H9 (cell line): Measurements from ENCODE around the gene OR10V1. TPM values are rescaled to one million over a fixed set of nuclear protein-coding genes. Genes with fewer than 3 reads are reported as not detected.

Source experiments
- DNase-seq: peaks from one replicate; pipeline ENCODE4 v3.0.0-alpha.2; 2017
- H2AFZ ChIP-seq: one replicate; pipeline ENCODE4 v1.6.1; 2013; ENCODE audit warnings: mild to moderate bottlenecking, low read length, control low read depth, moderate library complexity
- H2AK5ac ChIP-seq: 2 replicates; pipeline ENCODE4 v1.6.1; 2013; ENCODE audit warnings: low read length, control low read depth, mixed read lengths; ENCODE audit not compliant: insufficient read length
- H2BK120ac ChIP-seq: one replicate; pipeline ENCODE4 v1.6.1; 2013; ENCODE audit warnings: low read depth, mild to moderate bottlenecking, low read length, control low read depth, inconsistent platforms; ENCODE audit not compliant: poor library complexity, severe bottlenecking
- H2BK12ac ChIP-seq: 2 replicates; pipeline ENCODE4 v1.6.1; 2013; ENCODE audit warnings: low read length, control low read depth, mixed read lengths, low read depth; ENCODE audit not compliant: insufficient read length
- H2BK15ac ChIP-seq: 2 replicates; pipeline ENCODE4 v1.6.1; 2013; ENCODE audit warnings: low read depth, low read length, control low read depth
- H2BK20ac ChIP-seq: one replicate; pipeline ENCODE4 v1.6.1; 2013; ENCODE audit warnings: low read depth, mild to moderate bottlenecking, low read length, control low read depth, inconsistent platforms; ENCODE audit not compliant: poor library complexity, severe bottlenecking
- H2BK5ac ChIP-seq: 2 replicates; pipeline ENCODE4 v1.6.1; 2013; ENCODE audit warnings: low read length, control low read depth, mixed read lengths; ENCODE audit not compliant: insufficient read length
- H3K14ac ChIP-seq: 2 replicates; pipeline ENCODE4 v1.6.1; 2013; ENCODE audit warnings: low read length, control low read depth; ENCODE audit not compliant: insufficient read depth
- H3K18ac ChIP-seq: 2 replicates; pipeline ENCODE4 v1.6.1; 2013; ENCODE audit warnings: low read depth, mild to moderate bottlenecking, mixed read lengths, low read length, control low read depth; ENCODE audit not compliant: insufficient read length
- H3K23ac ChIP-seq: 2 replicates; pipeline ENCODE4 v1.6.1; 2013; ENCODE audit warnings: low read length, control low read depth, mixed read lengths, low read depth; ENCODE audit not compliant: insufficient read length
- H3K23me2 ChIP-seq: 2 replicates; pipeline ENCODE4 v1.6.1; 2013; ENCODE audit warnings: low read depth, mild to moderate bottlenecking, mixed read lengths, low read length, control low read depth; ENCODE audit not compliant: insufficient read length, poor library complexity, severe bottlenecking
- H3K27ac ChIP-seq: 2 replicates; pipeline ENCODE4 v1.5.1; 2013; ENCODE audit warnings: low read length, control low read depth, mixed read lengths, low read depth; ENCODE audit not compliant: insufficient read length
- H3K27me3 ChIP-seq: 2 replicates; pipeline ENCODE4 v1.6.1; 2013; ENCODE audit warnings: low read length, control low read depth, inconsistent platforms; ENCODE audit not compliant: insufficient read depth
- H3K4ac ChIP-seq: 2 replicates; pipeline ENCODE4 v1.6.1; 2013; ENCODE audit warnings: low read depth, mild to moderate bottlenecking, control low read depth, inconsistent platforms, low read length, moderate library complexity
- H3K4me1 ChIP-seq: 2 replicates; pipeline ENCODE4 v1.6.1; 2013; ENCODE audit warnings: low read length, control low read depth, inconsistent platforms; ENCODE audit not compliant: insufficient read depth
- H3K4me2 ChIP-seq: 2 replicates; pipeline ENCODE4 v1.6.1; 2013; ENCODE audit warnings: low read length, control low read depth, mixed read lengths; ENCODE audit not compliant: insufficient read length, insufficient read depth
- H3K56ac ChIP-seq: 2 replicates; pipeline ENCODE4 v1.6.1; 2013; ENCODE audit warnings: low read depth, mild to moderate bottlenecking, mixed read lengths, low read length, control low read depth; ENCODE audit not compliant: insufficient read length
- H3K79me1 ChIP-seq: 2 replicates; pipeline ENCODE4 v1.6.1; 2013; ENCODE audit warnings: low read depth, mild to moderate bottlenecking, moderate library complexity, low read length, control low read depth, inconsistent platforms; ENCODE audit not compliant: insufficient read depth, poor library complexity, severe bottlenecking
- H3K79me2 ChIP-seq: 2 replicates; pipeline ENCODE4 v1.6.1; 2013; ENCODE audit warnings: low read length, control low read depth, inconsistent platforms; ENCODE audit not compliant: insufficient read depth
- H3K9ac ChIP-seq: 2 replicates; pipeline ENCODE4 v1.6.1; 2013; ENCODE audit warnings: low read length, control low read depth, mixed read lengths; ENCODE audit not compliant: insufficient read length; ENCODE audit errors: extremely low read depth
- H3K9me3 ChIP-seq: one replicate; pipeline ENCODE4 v1.6.1; 2013; ENCODE audit warnings: low read depth, low read length, inconsistent platforms; ENCODE audit not compliant: control insufficient read depth
- H3T11ph ChIP-seq: one replicate; pipeline ENCODE4 v1.6.1; 2013; ENCODE audit warnings: mild to moderate bottlenecking, low read length, control low read depth, inconsistent platforms
- H4K20me1 ChIP-seq: one replicate; pipeline ENCODE4 v1.6.1; 2013; ENCODE audit not compliant: control insufficient read depth, insufficient read length, insufficient read depth
- H4K5ac ChIP-seq: 2 replicates; pipeline ENCODE4 v1.6.1; 2013; ENCODE audit warnings: low read depth, mild to moderate bottlenecking, mixed read lengths, low read length, control low read depth; ENCODE audit not compliant: insufficient read length
- H4K8ac ChIP-seq: replicated peaks from 2 replicates; pipeline ENCODE4 v1.6.1; 2013; ENCODE audit warnings: low read length, control low read depth, mixed read lengths, low read depth; ENCODE audit not compliant: insufficient read length
- H4K91ac ChIP-seq: 2 replicates; pipeline ENCODE4 v1.6.1; 2013; ENCODE audit warnings: low read depth, mild to moderate bottlenecking, moderate library complexity, mixed read lengths, low read length, control low read depth; ENCODE audit not compliant: insufficient read length
- H3K27ac Mint-ChIP-seq, 3 experiments: 2 replicates in 2 of 3; 3 replicates in 1 of 3; pipeline ENCODE4 v1.8.0; 2020 to 2021; ENCODE audit warnings: mixed read lengths in 3 of 3, mild to moderate bottlenecking in 1 of 3, moderate library complexity in 1 of 3
- H3K27me3 Mint-ChIP-seq: 2 replicates; pipeline ENCODE4 v1.8.0; 2021; ENCODE audit warnings: low read depth, mild to moderate bottlenecking, moderate library complexity, mixed read lengths
- H3K36me3 Mint-ChIP-seq, 3 experiments: 2 replicates in 2 of 3; 3 replicates in 1 of 3; pipeline ENCODE4 v1.8.0; 2020 to 2021; ENCODE audit warnings: low read depth in 3 of 3, mixed read lengths in 3 of 3; ENCODE audit not compliant: insufficient read depth in 1 of 3
- H3K4me1 Mint-ChIP-seq, 2 experiments: 2 replicates each; pipeline ENCODE4 v1.8.0; 2020; ENCODE audit warnings: mixed read lengths in 2 of 2
- H3K4me3 Mint-ChIP-seq, 2 experiments: 2 replicates in 1 of 2; 3 replicates in 1 of 2; pipeline ENCODE4 v1.8.0; 2020 to 2021; ENCODE audit warnings: mild to moderate bottlenecking in 2 of 2, mixed read lengths in 2 of 2, moderate library complexity in 1 of 2
- H3K9me3 Mint-ChIP-seq, 2 experiments: 2 replicates in 1 of 2; 3 replicates in 1 of 2; pipeline ENCODE4 v1.8.0; 2020; ENCODE audit warnings: mild to moderate bottlenecking in 2 of 2, mixed read lengths in 2 of 2, moderate library complexity in 1 of 2
- CTCF ChIP-seq: fragments of 200-600 bp; sonication (generic); conservative IDR thresholded peaks from 3 replicates; pipeline ENCODE4 v1.8.0; 2021; ENCODE audit warnings: antibody characterized with exemption, mild to moderate bottlenecking
- WGBS: extraction: QIAGEN DNeasy Blood & Tissue Kit; methylation state at CpG from one replicate; pipeline ENCODE4 v1.1.7; 2013; ENCODE audit warnings: missing lambda C conversion rate, low lambda C conversion rate, mixed read lengths; ENCODE audit not compliant: insufficient read length; ENCODE audit errors: extremely low coverage; 5-methylcytosine and 5-hydroxymethylcytosine counted together
- total RNA-seq: library from RNA; stranded (reverse); gene quantifications from 2 replicates; pipeline ENCODE4 v1.2.1, GENCODE V29; 2021

Gene OR10V1
- total RNA-seq, 1 experiment from 2014 or later, result not detected

GRCh38 chr11:59758401-59759037, 44.9 kb upstream of the OR10V1 start:
- H3K36me3 Mint-ChIP-seq, result peaks cover 5 to 13% (median 7%) of the 10 kb centered on the region in 3 experiments; a peak in 6 of 7 replicates
- peaks cover 17% of the 10 kb centered on the region for H3K79me1 ChIP-seq
- no peak overlapping the region for H3K14ac ChIP-seq
- H2BK5ac ChIP-seq, result no peak overlapping the region
- H3K56ac ChIP-seq, result no peak overlapping the region
- H3K9me3 ChIP-seq, result no peaks in the 10 kb centered on the region
- no CpG with 5 or more reads among the region's 4 CpGs for WGBS
- no peaks in the 10 kb centered on the region for H3K27me3 ChIP-seq
- no peak overlapping the region for H2BK15ac ChIP-seq
- no peak overlapping the region for H3K27ac Mint-ChIP-seq
- peaks cover 19% of the 10 kb centered on the region for H3K23me2 ChIP-seq
- no peaks in the 10 kb centered on the region for H4K20me1 ChIP-seq
- H4K91ac ChIP-seq, result no peak overlapping the region
- TF ChIP-seq CTCF, result no peak
- H3K27me3 Mint-ChIP-seq, result peaks cover 6% of the 10 kb centered on the region
- no peak overlapping the region for H3K4me2 ChIP-seq
- no peaks in the 10 kb centered on the region; a peak in 1 of 5 replicates for H3K9me3 Mint-ChIP-seq
- H3T11ph ChIP-seq, result no peak overlapping the region
- no peak overlapping the region for H2BK120ac ChIP-seq
- no peak overlapping the region for H2BK20ac ChIP-seq
- H3K4me3 Mint-ChIP-seq, result no peak overlapping the region
- no peak overlapping the region for H3K18ac ChIP-seq
- no peak for DNase-seq
- H3K27ac ChIP-seq, result no peak overlapping the region
- H3K4me1 ChIP-seq, result 0 out of 2 replicates have a peak, but pooled peaks cover 4% of the 10 kb centered on the region
- no peak overlapping the region for H3K9ac ChIP-seq
- H3K4me1 Mint-ChIP-seq, result peaks cover 35 to 39% of the 10 kb centered on the region in 2 experiments
- no peak overlapping the region for H4K5ac ChIP-seq
- H2AFZ ChIP-seq, result no peak overlapping the region
- no peak overlapping the region for H3K4ac ChIP-seq
- peaks cover 33% of the 10 kb centered on the region; the same call in 1 of the 2 replicates for H3K79me2 ChIP-seq
- H4K8ac ChIP-seq, result no peak overlapping the region
- no peak overlapping the region for H2BK12ac ChIP-seq
- H3K23ac ChIP-seq, result no peak overlapping the region
- no peak overlapping the region for H2AK5ac ChIP-seq
